WTC11 (cell line): Measurements from ENCODE around the gene RFC1.
"Not testable (repeated sequence)": the region's sequence is repeated elsewhere in the genome, so short reads cannot be mapped to it uniquely, and the experiment has no call there.

Experiments used
- CREB1 ChIP-seq: sonication (generic); formaldehyde crosslinking; IDR thresholded peaks from 2 replicates; pipeline ENCODE4 v1.8.0; 2023; ENCODE audit warnings: mild to moderate bottlenecking, missing genetic modification reagents
- CTCF ChIP-seq: fragments of 200-600 bp; IDR thresholded peaks from 2 replicates; pipeline ENCODE4 v1.8.0; 2022; ENCODE audit warnings: antibody characterized with exemption
- E2F4 ChIP-seq: sonication (generic); formaldehyde crosslinking; IDR thresholded peaks from 2 replicates; pipeline ENCODE4 v1.8.1; 2022; ENCODE audit warnings: low read depth, mild to moderate bottlenecking, moderate library complexity, missing genetic modification reagents, borderline replicate concordance
- ELF4 ChIP-seq: sonication (generic); formaldehyde crosslinking; IDR thresholded peaks from 2 replicates; pipeline ENCODE4 v1.8.1; 2022; ENCODE audit warnings: low read depth, mild to moderate bottlenecking, moderate library complexity, missing genetic modification reagents
- FOXJ3 ChIP-seq: sonication (generic); formaldehyde crosslinking; IDR thresholded peaks from 2 replicates; pipeline ENCODE4 v1.9.0; 2021; ENCODE audit warnings: missing genetic modification reagents, mild to moderate bottlenecking, borderline replicate concordance
- MAX ChIP-seq: sonication (generic); formaldehyde crosslinking; IDR thresholded peaks from 2 replicates; pipeline ENCODE4 v1.8.0; 2022; ENCODE audit warnings: mild to moderate bottlenecking, missing genetic modification reagents
- NFYB ChIP-seq: sonication (generic); formaldehyde crosslinking; conservative IDR thresholded peaks from 2 replicates; pipeline ENCODE4 v1.8.0; 2022; ENCODE audit warnings: low read depth, missing genetic modification reagents
- NR2C2 ChIP-seq: sonication (generic); formaldehyde crosslinking; IDR thresholded peaks from 2 replicates; pipeline ENCODE4 v1.8.0; 2022; ENCODE audit warnings: mild to moderate bottlenecking, missing genetic modification reagents
- NR3C1 ChIP-seq: sonication (generic); formaldehyde crosslinking; conservative IDR thresholded peaks from 2 replicates; pipeline ENCODE4 v1.8.1; 2023; ENCODE audit warnings: low read depth, mild to moderate bottlenecking, missing genetic modification reagents
- SMAD3 ChIP-seq: sonication (generic); formaldehyde crosslinking; IDR thresholded peaks from 2 replicates; pipeline ENCODE4 v1.8.0; 2022; ENCODE audit warnings: missing genetic modification reagents, mild to moderate bottlenecking, borderline replicate concordance
- ZBTB43 ChIP-seq: sonication (generic); formaldehyde crosslinking; IDR thresholded peaks from 2 replicates; pipeline ENCODE4 v1.8.1; 2023; ENCODE audit warnings: mild to moderate bottlenecking, missing genetic modification reagents
- ZNF121 ChIP-seq: sonication (generic); formaldehyde crosslinking; IDR thresholded peaks from 2 replicates; pipeline ENCODE4 v1.8.0; 2023; ENCODE audit warnings: missing genetic modification reagents
- ZNF138 ChIP-seq: sonication (generic); formaldehyde crosslinking; conservative IDR thresholded peaks from 2 replicates; pipeline ENCODE4 v1.8.1; 2022; ENCODE audit warnings: mild to moderate bottlenecking, moderate library complexity, missing genetic modification reagents

GRCh38 chr4:39277661-39278060 is 88.5 kb downstream of the RFC1 start:
- not testable (repeated sequence) for TF ChIP-seq FOXJ3 (CRISPR knock-in tag); CTCF; ZBTB43 (CRISPR knock-in tag); NR2C2 (CRISPR knock-in tag); MAX (CRISPR knock-in tag); NR3C1; ELF4 (CRISPR knock-in tag); SMAD3; NFYB (CRISPR knock-in tag); ZNF121 (CRISPR knock-in tag); CREB1 (CRISPR knock-in tag); ZNF138 (CRISPR knock-in tag); E2F4
